LNCAP (cell line): ENCODE results near the gene CCDC40.

Experiments
- TF ChIP-seq, protein P1 (sequence below): fragments of 450-650 bp; IDR thresholded peaks from 2 replicates; pipeline ENCODE4 v1.5.1; 2017; ENCODE audit warnings: mild to moderate bottlenecking

CCDC40 gene

DNA sequence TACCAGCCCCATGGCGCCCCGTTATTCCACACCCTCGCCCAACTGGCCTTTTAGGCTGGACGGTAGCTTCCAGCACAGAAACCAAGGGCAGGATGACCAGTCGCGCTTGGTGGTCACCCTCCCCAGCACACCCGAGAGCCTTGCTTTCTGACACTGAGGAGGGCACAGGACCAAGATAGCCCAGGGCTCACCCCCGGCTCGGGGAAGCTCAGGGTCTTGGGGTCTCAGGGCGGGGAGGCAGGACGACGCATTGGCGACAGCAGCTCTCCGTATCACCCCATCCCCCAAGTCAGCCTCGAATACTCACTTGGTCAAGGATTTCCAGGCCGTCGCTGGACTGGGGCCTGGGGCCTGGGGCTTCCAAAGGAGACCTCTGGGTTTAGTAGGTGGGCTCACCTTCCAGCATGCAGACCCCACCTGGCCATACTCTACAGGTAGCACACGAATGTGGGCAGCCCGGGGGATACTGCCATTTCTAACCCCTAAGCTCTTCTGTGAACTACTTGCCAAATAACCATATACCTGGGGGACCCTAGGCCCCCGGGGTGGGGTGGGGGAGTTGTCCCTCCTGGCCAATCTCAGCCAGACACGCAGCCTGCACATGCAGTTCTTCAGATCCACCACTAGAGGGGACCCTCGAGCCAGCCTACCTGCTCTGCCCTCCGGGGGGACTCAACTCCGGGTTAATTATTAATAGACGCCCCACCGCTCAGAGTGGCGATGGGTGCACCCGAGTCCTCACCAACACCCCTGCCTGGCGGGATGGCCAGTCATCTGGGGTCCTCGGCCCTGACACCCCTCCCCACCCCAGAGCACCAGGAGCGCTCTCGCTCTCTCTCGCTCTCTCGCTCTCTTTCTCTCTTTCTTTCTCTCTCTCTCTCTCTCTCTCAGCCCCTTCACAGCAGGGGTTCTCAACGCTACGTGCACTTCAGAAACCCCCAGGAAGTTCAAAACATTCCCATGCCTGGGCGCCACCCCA, 30.8 kb upstream of the CCDC40 start:
- TF ChIP-seq, protein P1, sequence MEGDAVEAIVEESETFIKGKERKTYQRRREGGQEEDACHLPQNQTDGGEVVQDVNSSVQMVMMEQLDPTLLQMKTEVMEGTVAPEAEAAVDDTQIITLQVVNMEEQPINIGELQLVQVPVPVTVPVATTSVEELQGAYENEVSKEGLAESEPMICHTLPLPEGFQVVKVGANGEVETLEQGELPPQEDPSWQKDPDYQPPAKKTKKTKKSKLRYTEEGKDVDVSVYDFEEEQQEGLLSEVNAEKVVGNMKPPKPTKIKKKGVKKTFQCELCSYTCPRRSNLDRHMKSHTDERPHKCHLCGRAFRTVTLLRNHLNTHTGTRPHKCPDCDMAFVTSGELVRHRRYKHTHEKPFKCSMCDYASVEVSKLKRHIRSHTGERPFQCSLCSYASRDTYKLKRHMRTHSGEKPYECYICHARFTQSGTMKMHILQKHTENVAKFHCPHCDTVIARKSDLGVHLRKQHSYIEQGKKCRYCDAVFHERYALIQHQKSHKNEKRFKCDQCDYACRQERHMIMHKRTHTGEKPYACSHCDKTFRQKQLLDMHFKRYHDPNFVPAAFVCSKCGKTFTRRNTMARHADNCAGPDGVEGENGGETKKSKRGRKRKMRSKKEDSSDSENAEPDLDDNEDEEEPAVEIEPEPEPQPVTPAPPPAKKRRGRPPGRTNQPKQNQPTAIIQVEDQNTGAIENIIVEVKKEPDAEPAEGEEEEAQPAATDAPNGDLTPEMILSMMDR: peak; percentile 97

DNA sequence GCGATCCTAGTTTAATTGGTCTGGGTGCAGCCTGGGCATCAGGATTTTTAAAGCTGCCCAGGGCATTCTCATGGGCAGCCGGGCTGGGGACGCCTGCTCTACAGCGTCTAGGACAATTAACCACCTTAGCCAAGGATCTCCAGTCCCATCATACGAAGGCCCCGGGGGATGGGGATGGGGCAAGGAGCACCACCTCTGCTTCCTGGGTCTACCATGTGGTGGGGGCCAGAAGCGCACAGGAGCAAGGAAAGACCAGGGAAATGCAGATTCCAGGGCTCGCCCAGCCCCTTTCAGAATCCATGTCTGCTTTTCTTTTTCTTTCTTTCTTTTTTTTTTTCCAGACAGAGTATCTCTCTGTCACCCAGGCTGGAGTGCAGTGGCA, 30.1 kb upstream of the CCDC40 start:
- TF ChIP-seq, protein P1: no peak

DNA sequence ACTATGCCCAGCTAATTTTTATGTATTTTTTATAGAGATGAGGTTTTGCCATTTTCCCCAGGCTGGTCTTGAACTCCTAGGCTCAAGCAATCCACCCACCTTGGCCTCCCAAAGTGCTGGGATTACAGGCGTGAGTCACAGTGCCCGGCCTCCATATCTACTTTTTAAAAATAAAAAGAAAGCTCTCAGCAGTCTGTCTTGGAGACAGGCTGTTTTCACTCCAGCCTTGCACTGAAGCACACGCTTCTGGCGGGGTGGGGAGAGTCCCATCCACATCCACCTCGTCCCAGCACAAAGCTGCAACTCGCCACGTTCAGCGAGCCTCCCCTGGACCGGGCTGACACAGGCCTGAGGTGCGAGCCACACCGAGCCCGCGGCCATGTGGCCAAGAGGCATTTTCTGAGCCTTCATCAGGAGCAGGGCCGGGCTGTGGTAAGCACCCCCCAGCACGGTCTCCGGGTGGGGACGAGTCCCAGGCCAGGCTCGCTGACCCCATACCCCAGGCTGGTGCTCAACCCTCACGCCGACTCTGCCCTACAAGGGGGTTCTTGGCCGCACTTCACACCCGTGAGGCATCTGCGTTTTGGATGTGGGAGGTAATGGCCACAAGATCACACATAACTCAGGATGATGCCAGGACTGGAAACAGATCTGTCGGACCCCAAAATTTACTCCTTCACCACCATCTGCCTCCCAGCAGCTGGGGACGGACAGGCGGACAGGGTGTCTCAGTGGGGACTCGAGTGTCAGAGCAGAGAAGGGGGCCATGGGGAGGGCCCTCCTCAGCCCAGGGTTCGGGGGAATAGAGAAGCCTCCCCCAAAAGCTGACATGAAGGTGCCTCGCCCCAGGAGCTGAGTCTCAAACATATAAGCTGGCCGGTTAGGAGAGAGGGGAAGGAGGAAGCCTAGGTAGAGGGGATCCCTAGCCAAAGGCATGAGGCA, 29.4 kb upstream of the CCDC40 start:
- TF ChIP-seq, protein P1: no peak

DNA sequence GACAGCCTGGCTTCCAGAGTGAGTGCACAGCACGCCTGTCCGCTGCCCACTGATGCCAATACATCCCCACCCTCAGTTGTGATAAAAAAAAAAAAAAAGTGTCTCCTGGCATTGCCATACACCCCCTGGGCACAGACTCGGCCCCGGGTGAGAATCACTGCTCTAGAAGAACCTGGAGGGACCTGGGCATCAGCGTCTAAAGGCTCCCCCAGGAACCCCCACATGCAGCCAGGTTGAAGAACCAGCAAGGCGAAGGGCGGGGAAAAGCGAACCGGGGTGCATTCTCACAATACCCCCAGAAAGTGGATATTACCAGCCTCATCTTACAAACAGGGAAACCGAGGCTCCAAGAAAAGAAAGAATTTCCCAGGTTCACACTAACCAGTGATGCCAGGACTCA, 28.5 kb upstream of the CCDC40 start:
- TF ChIP-seq, protein P1: no peak

DNA sequence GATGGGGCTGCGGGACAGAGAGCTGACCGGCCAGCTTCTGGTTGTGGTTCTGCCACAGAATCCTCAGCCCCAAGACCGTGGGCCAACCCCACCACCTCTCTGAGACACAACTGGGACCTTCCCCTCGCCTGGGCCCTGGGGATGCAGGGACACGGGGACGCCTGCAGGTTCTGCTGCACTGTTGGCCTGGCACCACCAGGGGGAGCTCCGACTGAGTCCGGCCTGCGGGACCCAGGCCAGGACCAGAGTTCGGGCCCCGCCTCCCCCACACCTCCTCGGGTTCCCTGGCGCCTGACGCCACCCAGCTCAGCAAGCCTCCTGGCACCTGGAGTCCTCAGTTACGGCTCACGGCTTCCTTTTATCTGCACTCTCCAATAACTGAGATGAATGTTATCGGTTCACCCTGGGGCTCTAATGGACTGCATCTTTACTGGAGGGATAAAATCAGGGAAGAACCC, 28.0 kb upstream of the CCDC40 start:
- TF ChIP-seq, protein P1: peak; percentile 97

DNA sequence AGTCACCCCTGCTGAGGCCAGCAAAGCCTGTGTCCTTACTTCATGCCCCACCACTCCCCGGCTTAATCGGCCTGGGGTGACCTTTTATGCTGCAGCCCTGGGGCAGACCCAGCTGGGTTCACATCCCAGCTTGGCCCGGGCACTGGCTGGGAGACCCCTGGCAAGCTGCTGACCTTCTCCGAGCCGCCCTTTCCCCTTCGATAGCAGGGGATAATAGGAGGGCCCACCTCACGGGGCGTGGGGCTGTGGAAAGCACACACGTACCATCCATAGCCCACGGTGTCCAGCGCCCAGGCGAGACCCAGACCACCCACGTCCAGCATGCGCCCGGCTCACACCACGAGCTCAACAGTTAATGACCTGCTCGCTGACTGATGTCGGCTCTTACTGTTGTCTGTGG, 27.6 kb upstream of the CCDC40 start:
- TF ChIP-seq, protein P1: no peak
